OCI-LY3 (cell line): ENCODE results near the gene HIPK2.

Experiments used
- H2AFZ ChIP-seq: fragments of 200-600, 300-600 bp; shearing (Covaris generic); 2 replicates; pipeline ENCODE4 v1.6.0; 2014; ENCODE audit warnings: antibody characterized with exemption, low read depth, low read length
- H3K27ac ChIP-seq: fragments of 200-600, 300-600 bp; sonication (generic); 2 replicates; pipeline ENCODE4 v1.5.1; 2014; ENCODE audit warnings: mild to moderate bottlenecking, low read length, moderate library complexity, mixed read lengths
- H3K27me3 ChIP-seq: fragments of 200-600, 300-600 bp; sonication (generic); 2 replicates; pipeline ENCODE4 v1.6.1; 2014; ENCODE audit warnings: low read depth, low read length, mixed read lengths
- H3K36me3 ChIP-seq: fragments of 200-600, 300-600 bp; sonication (generic); replicated peaks from 2 replicates; pipeline ENCODE3; 2014; ENCODE audit warnings: low read depth, low read length, mixed read lengths
- H3K4me1 ChIP-seq: fragments of 300-600, 200-600 bp; sonication (generic); 2 replicates; pipeline ENCODE4 v1.6.1; 2014; ENCODE audit warnings: low read length, mixed read lengths
- H3K4me2 ChIP-seq: fragments of 200-600, 300-600 bp; sonication (generic); 2 replicates; pipeline ENCODE4 v1.6.1; 2014; ENCODE audit warnings: low read length, mixed read lengths
- H3K4me3 ChIP-seq: fragments of 300-600, 200-600 bp; sonication (generic); 2 replicates; pipeline ENCODE4 v1.5.1; 2014; ENCODE audit warnings: antibody characterized with exemption, mild to moderate bottlenecking, low read length, moderate library complexity
- H3K79me2 ChIP-seq: fragments of 300-600, 200-600 bp; shearing (Covaris generic); 2 replicates; pipeline ENCODE4 v1.6.1; 2014; ENCODE audit warnings: mild to moderate bottlenecking, low read length, mixed read lengths
- H3K9ac ChIP-seq: fragments of 300-600, 200-600 bp; shearing (Covaris generic); 2 replicates; pipeline ENCODE4 v1.6.0; 2014; ENCODE audit warnings: mild to moderate bottlenecking, low read length, moderate library complexity
- H3K9me3 ChIP-seq: fragments of 200-600, 300-600 bp; shearing (Covaris generic); 2 replicates; pipeline ENCODE4 v1.6.1; 2014; ENCODE audit warnings: low read length, mixed read lengths; ENCODE audit not compliant: insufficient read depth
- H4K20me1 ChIP-seq: fragments of 200-600, 300-600 bp; sonication (generic); 2 replicates; pipeline ENCODE4 v1.6.1; 2016; ENCODE audit warnings: low read length, mixed read lengths; ENCODE audit not compliant: insufficient read depth
- CTCF ChIP-seq: fragments of 200-600, 300-600 bp; sonication (generic); IDR thresholded peaks from 2 replicates; pipeline ENCODE4 v1.5.1; 2014; ENCODE audit warnings: antibody characterized with exemption, low read length, low read depth
- EZH2phosphoT487 ChIP-seq: fragments of 200-600 bp; shearing (Covaris generic); IDR thresholded peaks from 2 replicates; pipeline ENCODE4 v1.6.1; 2018; ENCODE audit warnings: antibody characterized with exemption, mixed run types, low read depth

Gene HIPK2

GRCh38 chr7:139695051-139695450 lies 82.7 kb downstream of the HIPK2 start:
- Histone ChIP-seq H3K36me3 (no peaks in the 10 kb centered on the region), H3K79me2 (no peaks in the 10 kb centered on the region), H3K9ac (no peak overlapping the region), H3K4me3 (no peak overlapping the region), H3K4me1 (no peaks in the 10 kb centered on the region), H3K9me3 (no peaks in the 10 kb centered on the region), H3K4me2 (no peak overlapping the region), H4K20me1 (no peaks in the 10 kb centered on the region), H3K27ac (no peak overlapping the region), H2AFZ (no peak overlapping the region), H3K27me3 (no peaks in the 10 kb centered on the region; the same call in 1 of the 2 replicates)
- TF ChIP-seq CTCF (no peak), EZH2phosphoT487 (no peak)

- no peaks in the 10 kb centered on the region for H4K20me1 ChIP-seq
Observed at GRCh38 chr7:139694389-139694676, 83.5 kb downstream of the HIPK2 start.

GRCh38 chr7:139693651-139694388 lies 84.0 kb downstream of the HIPK2 start:
- H3K4me2 ChIP-seq = no peak overlapping the region
- no peaks in the 10 kb centered on the region for H3K79me2 ChIP-seq
- H3K27ac ChIP-seq = no peak overlapping the region
- no peaks in the 10 kb centered on the region for H3K36me3 ChIP-seq
- H4K20me1 ChIP-seq = no peaks in the 10 kb centered on the region
- no peaks in the 10 kb centered on the region for H3K4me1 ChIP-seq
- H2AFZ ChIP-seq = no peak overlapping the region
- no peaks in the 10 kb centered on the region for H3K9me3 ChIP-seq
- H3K4me3 ChIP-seq = no peak overlapping the region
- H3K27me3 ChIP-seq = no peaks in the 10 kb centered on the region; the same call in 1 of the 2 replicates
- no peak overlapping the region for H3K9ac ChIP-seq
- no peak for TF ChIP-seq EZH2phosphoT487
- no peak for TF ChIP-seq CTCF

More at GRCh38 chr7:139694389-139694676, 83.5 kb downstream of the HIPK2 start:
- Histone ChIP-seq H3K36me3 (no peaks in the 10 kb centered on the region), H3K9ac (no peak overlapping the region), H3K27ac (no peak overlapping the region), H3K79me2 (no peaks in the 10 kb centered on the region), H3K4me3 (no peak overlapping the region), H3K4me1 (no peaks in the 10 kb centered on the region), H3K4me2 (no peak overlapping the region), H3K9me3 (no peaks in the 10 kb centered on the region), H2AFZ (no peak overlapping the region), H3K27me3 (no peaks in the 10 kb centered on the region; the same call in 1 of the 2 replicates)
- no peak for TF ChIP-seq EZH2phosphoT487
- TF ChIP-seq CTCF = no peak

GRCh38 chr7:139692723-139693122 lies 85.1 kb downstream of the HIPK2 start:
- no peaks in the 10 kb centered on the region for H3K79me2 ChIP-seq
- no peaks in the 10 kb centered on the region for H3K9me3 ChIP-seq

More at GRCh38 chr7:139692723-139693122, 85.1 kb downstream of the HIPK2 start:
- Histone ChIP-seq H3K36me3 (no peaks in the 10 kb centered on the region), H3K4me1 (no peaks in the 10 kb centered on the region), H3K9ac (no peak overlapping the region), H3K27ac (no peak overlapping the region), H3K4me3 (no peak overlapping the region), H3K4me2 (no peak overlapping the region), H4K20me1 (no peaks in the 10 kb centered on the region), H2AFZ (no peak overlapping the region), H3K27me3 (no peaks in the 10 kb centered on the region; the same call in 1 of the 2 replicates)
- TF ChIP-seq EZH2phosphoT487 (no peak), CTCF (no peak)
